ENCODE data around the gene ANKRD10. TPM values are rescaled to one million over a fixed set of nuclear protein-coding genes. Genes with fewer than 3 reads are reported as not detected.

The ANKRD10 gene
- total and polyA plus RNA-seq, 2 donors (not counting 3 experiments of a cell fraction or from before 2014, with no cell fraction given): 44.5 to 94.1 TPM

DNA sequence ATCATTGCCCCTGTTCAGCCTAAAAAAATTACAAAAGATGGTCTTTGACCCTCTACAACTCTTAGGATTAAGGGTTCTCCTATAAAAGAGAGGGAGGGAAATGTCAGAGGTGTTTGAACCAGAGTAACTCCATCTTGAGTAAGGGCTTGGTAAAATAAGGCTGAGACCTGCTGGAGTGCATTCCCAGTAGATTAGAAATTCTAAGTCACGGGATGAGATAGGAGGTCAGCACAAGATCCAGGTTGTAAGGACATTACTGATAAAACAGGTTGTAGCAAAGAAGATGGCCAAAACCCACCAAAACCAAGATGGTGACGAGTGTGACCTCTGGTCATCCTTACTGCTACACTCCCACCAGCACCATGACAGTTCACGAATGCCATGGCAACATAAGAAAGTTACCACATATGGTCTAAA, 48.7 kb upstream of the ANKRD10 start:
- BruUV-seq (replicated peaks): no TSS peak
- H2AFZ ChIP-seq (ENCODE audit: low read depth, low read length): no peak overlapping the region
- FAIRE-seq (no peak), DNase-seq (ENCODE audit: low read depth, low spot score) (no peak)
- H4K20me1 ChIP-seq (replicated peaks; ENCODE audit: control insufficient read depth, extremely low read depth, insufficient read depth, low read length): no peaks in the 10 kb centered on the region
- ChIA-PET CTCF (no interaction called here), POLR2A (no interaction called here)
- H3K79me2 ChIP-seq (ENCODE audit: control insufficient read depth, insufficient read depth, low read length): no peaks in the 10 kb centered on the region
- intact Hi-C loops (cut with micrococcal nuclease) (no loop called here), dilution Hi-C loops (cut with MboI; ENCODE audit: extremely low pct_ligation_motif_present, low sequenced_read_pairs) (no loop called here)
- no peak overlapping the region for H3K4me2 ChIP-seq (ENCODE audit: insufficient read depth, low read length)
- no peak overlapping the region for H3K4me3 ChIP-seq (replicated peaks in 1 of 3; ENCODE audit: insufficient read depth in 1 of 3, low read depth in 1 of 3, low read length in 3 of 3)
- no peaks in the 10 kb centered on the region for H3K9me3 ChIP-seq (replicated peaks; ENCODE audit: control insufficient read depth, insufficient read depth, low read length)
- no peak overlapping the region for H3K27ac ChIP-seq (ENCODE audit: insufficient read depth, low read depth, low read length)
- H3K9ac ChIP-seq (replicated peaks; ENCODE audit: extremely low read depth, insufficient read depth, low read length): no peak overlapping the region
- no peaks in the 10 kb centered on the region for H3K27me3 ChIP-seq (ENCODE audit: control insufficient read depth in 2 of 2, insufficient read depth in 2 of 2, low read length in 2 of 2)
- H3K36me3 ChIP-seq (ENCODE audit: control insufficient read depth in 2 of 2, extremely low read depth in 1 of 2, insufficient read depth in 2 of 2, low read length in 2 of 2): no peaks in the 10 kb centered on the region
- H3K4me1 ChIP-seq (ENCODE audit: control insufficient read depth, extremely low read depth, insufficient read depth, low read length): no peaks in the 10 kb centered on the region
- H3K9me1 ChIP-seq (replicated peaks; ENCODE audit: control insufficient read depth, extremely low read depth, insufficient read depth, low read length): no peaks in the 10 kb centered on the region
- TF ChIP-seq POLR2A (IDR thresholded peaks at IDR 0.05; ENCODE audit: low read depth, low read length) (no peak), GATA2 (IDR thresholded peaks at IDR 0.05; ENCODE audit: insufficient read depth, insufficient read length, low read depth, low read length) (no peak), MYC (IDR thresholded peaks at IDR 0.05; ENCODE audit: low read depth, low read length) (no peak), EZH2 (IDR thresholded peaks at IDR 0.05; ENCODE audit: borderline replicate concordance, low read depth, low read length, severe bottlenecking) (no peak), FOS (IDR thresholded peaks at IDR 0.05; ENCODE audit: borderline replicate concordance, insufficient read depth, low read length) (no peak), POLR2AphosphoS5 (IDR thresholded peaks at IDR 0.05; ENCODE audit: insufficient read depth, low read depth, low read length) (no peak), JUN (IDR thresholded peaks at IDR 0.05; ENCODE audit: borderline replicate concordance, insufficient read depth, insufficient read length, low read depth) (no peak)
- TF ChIP-seq, protein P1, sequence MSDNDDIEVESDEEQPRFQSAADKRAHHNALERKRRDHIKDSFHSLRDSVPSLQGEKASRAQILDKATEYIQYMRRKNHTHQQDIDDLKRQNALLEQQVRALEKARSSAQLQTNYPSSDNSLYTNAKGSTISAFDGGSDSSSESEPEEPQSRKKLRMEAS (IDR thresholded peaks at IDR 0.05; ENCODE audit: insufficient read depth, insufficient read length): no peak
- TF ChIP-seq, protein P2, sequence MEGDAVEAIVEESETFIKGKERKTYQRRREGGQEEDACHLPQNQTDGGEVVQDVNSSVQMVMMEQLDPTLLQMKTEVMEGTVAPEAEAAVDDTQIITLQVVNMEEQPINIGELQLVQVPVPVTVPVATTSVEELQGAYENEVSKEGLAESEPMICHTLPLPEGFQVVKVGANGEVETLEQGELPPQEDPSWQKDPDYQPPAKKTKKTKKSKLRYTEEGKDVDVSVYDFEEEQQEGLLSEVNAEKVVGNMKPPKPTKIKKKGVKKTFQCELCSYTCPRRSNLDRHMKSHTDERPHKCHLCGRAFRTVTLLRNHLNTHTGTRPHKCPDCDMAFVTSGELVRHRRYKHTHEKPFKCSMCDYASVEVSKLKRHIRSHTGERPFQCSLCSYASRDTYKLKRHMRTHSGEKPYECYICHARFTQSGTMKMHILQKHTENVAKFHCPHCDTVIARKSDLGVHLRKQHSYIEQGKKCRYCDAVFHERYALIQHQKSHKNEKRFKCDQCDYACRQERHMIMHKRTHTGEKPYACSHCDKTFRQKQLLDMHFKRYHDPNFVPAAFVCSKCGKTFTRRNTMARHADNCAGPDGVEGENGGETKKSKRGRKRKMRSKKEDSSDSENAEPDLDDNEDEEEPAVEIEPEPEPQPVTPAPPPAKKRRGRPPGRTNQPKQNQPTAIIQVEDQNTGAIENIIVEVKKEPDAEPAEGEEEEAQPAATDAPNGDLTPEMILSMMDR (IDR thresholded peaks at IDR 0.05; ENCODE audit: extremely low read depth in 1 of 2, insufficient read depth in 1 of 2, low read depth in 1 of 2, low read length in 2 of 2): no peak

Measured in endothelial cell of umbilical vein (primary cell).